G401.6 (cell line): ENCODE data around the gene OR5A2.
"Not testable (repeated sequence)": the region's sequence is repeated elsewhere in the genome, so short reads cannot be mapped to it uniquely, and the experiment has no call there.

Experiments
- FAIRE-seq: peaks from 2 replicates; lab custom pipeline; 2012; peaks lifted over from hg19 to GRCh38; lab: Jason Lieb, UNC

Gene OR5A2

GRCh38 chr11:59380263-59381059 lies 45.8 kb downstream of the OR5A2 start:
- no peak for FAIRE-seq

- not testable (repeated sequence) for FAIRE-seq
These were observed 53.9 kb downstream of the OR5A2 start for GRCh38 chr11:59372324-59372723.

GRCh38 chr11:59368238-59369022 lies 57.8 kb downstream of the OR5A2 start:
- no peak for FAIRE-seq
